Fibroblast of lung (primary cell): ENCODE results near the gene NDST1. TPM values are rescaled to one million over a fixed set of nuclear protein-coding genes. Genes with fewer than 3 reads are reported as not detected.
A peak's percentile ranks its signal among the peaks of the same experiment; 100 is the strongest.

ENCODE experiments used
- DNase-seq, 2 donors: peaks; one replicate each; pipeline versions ENCODE4 v3.0.0 to v3.0.0-alpha.2; 2010; ENCODE audit warnings: low read depth in 2 of 2
- H2AFZ ChIP-seq: 2 replicates; pipeline ENCODE4 v1.5.1; 2012; ENCODE audit warnings: low read length, control low read depth, inconsistent platforms
- H3K27ac ChIP-seq: 2 replicates; pipeline ENCODE4 v1.5.1; 2011; ENCODE audit warnings: low read length, control low read depth; ENCODE audit not compliant: insufficient read depth
- H3K27me3 ChIP-seq: 2 replicates; pipeline ENCODE4 v1.5.1; 2011; ENCODE audit warnings: mild to moderate bottlenecking, low read length; ENCODE audit not compliant: control insufficient read depth, insufficient read depth
- H3K36me3 ChIP-seq: 2 replicates; pipeline ENCODE4 v1.5.1; 2011; ENCODE audit warnings: low read length; ENCODE audit not compliant: control insufficient read depth, insufficient read depth
- H3K4me1 ChIP-seq: 2 replicates; pipeline ENCODE4 v1.5.1; 2011; ENCODE audit warnings: low read length; ENCODE audit not compliant: control insufficient read depth, insufficient read depth; ENCODE audit errors: extremely low read depth
- H3K4me2 ChIP-seq: 2 replicates; pipeline ENCODE4 v1.5.1; 2011; ENCODE audit warnings: low read length, control low read depth; ENCODE audit not compliant: insufficient read depth; ENCODE audit errors: extremely low read depth
- H3K4me3 ChIP-seq, 4 experiments: fragments of 200-600 bp in 1 of 4; sonication (generic) in 1 of 4; replicated peaks in 1 of 4; 2 replicates each; pipeline ENCODE4 v1.5.1; 2011 to 2016; ENCODE audit warnings: low read length in 4 of 4, low read depth in 3 of 4, mild to moderate bottlenecking in 3 of 4, control low read depth in 2 of 4, inconsistent platforms in 1 of 4, mixed read lengths in 1 of 4; ENCODE audit not compliant: insufficient read depth in 1 of 4; ENCODE audit errors: control extremely low read depth in 1 of 4
- H3K79me2 ChIP-seq: 2 replicates; pipeline ENCODE4 v1.5.1; 2012; ENCODE audit warnings: mild to moderate bottlenecking, low read length, inconsistent platforms; ENCODE audit not compliant: control insufficient read depth, insufficient read depth
- H3K9ac ChIP-seq: 2 replicates; pipeline ENCODE4 v1.5.1; 2011; ENCODE audit warnings: mild to moderate bottlenecking, low read length, control low read depth; ENCODE audit not compliant: insufficient read depth
- H3K9me3 ChIP-seq: 2 replicates; pipeline ENCODE4 v1.5.1; 2012; ENCODE audit warnings: low read depth, low read length; ENCODE audit not compliant: control insufficient read depth, insufficient read depth
- H4K20me1 ChIP-seq: 2 replicates; pipeline ENCODE4 v1.5.1; 2011; ENCODE audit warnings: low read length; ENCODE audit not compliant: control insufficient read depth, insufficient read depth; ENCODE audit errors: extremely low read depth
- EZH2 ChIP-seq: IDR thresholded peaks from 2 replicates; pipeline ENCODE4 v1.5.1; 2012; ENCODE audit warnings: low read length, control low read depth, mild to moderate bottlenecking; ENCODE audit errors: missing control alignments
- polyA plus RNA-seq, 2 donors: library from polyadenylated mRNA; depleted of rRNA in 1 of 2; stranded (reverse) in 1 of 2; unstranded in 1 of 2; fragments of >200 nt; gene quantifications; 2 replicates each; pipeline ENCODE4 v1.2.1, GENCODE V29; 2011 to 2012; ENCODE audit warnings: missing spikeins in 1 of 2
- total RNA-seq: library from RNA; depleted of rRNA; stranded (reverse); fragments of >200 nt; gene quantifications from 2 replicates; pipeline ENCODE4 v1.2.1, GENCODE V29; 2014
- TF ChIP-seq, protein P1 (sequence below), 2 donors: IDR thresholded peaks in 1 of 2; conservative IDR thresholded peaks in 1 of 2; 1 replicate in 1 of 2; 2 replicates in 1 of 2; pipeline ENCODE4 v1.5.1; 2011 to 2012; ENCODE audit warnings: low read length in 2 of 2, control low read depth in 1 of 2, inconsistent platforms in 1 of 2, low read depth in 1 of 2, mild to moderate bottlenecking in 1 of 2

NDST1 gene
- total and polyA plus RNA-seq, 2 donors (not counting 1 experiment from before 2014, with no cell fraction given): 38.5 to 94.8 TPM

DNA sequence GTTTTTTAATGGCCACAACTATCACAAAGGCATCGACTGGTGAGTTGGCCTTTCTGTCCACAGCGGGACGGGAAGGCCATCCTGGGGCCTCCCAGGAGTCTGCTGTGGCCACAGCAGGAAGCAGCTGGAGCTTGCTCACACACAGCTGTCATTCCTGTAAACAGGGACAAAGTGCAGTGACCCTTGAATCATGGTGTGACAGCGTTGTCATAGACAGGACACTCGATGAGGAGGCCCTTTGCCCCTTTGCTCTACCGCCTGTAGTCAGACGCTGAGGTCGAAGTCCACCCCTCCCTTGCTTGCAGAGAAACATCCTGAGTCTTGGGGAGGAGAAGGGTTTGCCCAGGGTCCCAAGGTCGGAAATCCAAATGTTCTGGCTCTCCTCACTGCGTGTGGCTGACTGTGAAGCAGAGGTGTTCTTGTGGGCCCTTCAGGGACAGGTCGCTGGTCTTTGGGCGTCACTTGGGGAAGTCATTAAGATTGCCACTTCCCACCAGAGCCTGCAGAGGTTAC lies 35.1 kb downstream of the NDST1 start:
- Histone ChIP-seq H3K4me1 (peaks cover 22% of the 10 kb centered on the region), H3K4me2 (no peak overlapping the region), H3K27me3 (no peaks in the 10 kb centered on the region), H3K9me3 (no peaks in the 10 kb centered on the region), H3K27ac (peak overlapping the region; percentile 5), H4K20me1 (no peaks in the 10 kb centered on the region), H3K4me3 (no peak overlapping the region), H3K79me2 (peaks cover 3% of the 10 kb centered on the region), H3K36me3 (peaks cover 36% of the 10 kb centered on the region), H2AFZ (no peak overlapping the region), H3K9ac (no peak overlapping the region)
- TF ChIP-seq, protein P1, sequence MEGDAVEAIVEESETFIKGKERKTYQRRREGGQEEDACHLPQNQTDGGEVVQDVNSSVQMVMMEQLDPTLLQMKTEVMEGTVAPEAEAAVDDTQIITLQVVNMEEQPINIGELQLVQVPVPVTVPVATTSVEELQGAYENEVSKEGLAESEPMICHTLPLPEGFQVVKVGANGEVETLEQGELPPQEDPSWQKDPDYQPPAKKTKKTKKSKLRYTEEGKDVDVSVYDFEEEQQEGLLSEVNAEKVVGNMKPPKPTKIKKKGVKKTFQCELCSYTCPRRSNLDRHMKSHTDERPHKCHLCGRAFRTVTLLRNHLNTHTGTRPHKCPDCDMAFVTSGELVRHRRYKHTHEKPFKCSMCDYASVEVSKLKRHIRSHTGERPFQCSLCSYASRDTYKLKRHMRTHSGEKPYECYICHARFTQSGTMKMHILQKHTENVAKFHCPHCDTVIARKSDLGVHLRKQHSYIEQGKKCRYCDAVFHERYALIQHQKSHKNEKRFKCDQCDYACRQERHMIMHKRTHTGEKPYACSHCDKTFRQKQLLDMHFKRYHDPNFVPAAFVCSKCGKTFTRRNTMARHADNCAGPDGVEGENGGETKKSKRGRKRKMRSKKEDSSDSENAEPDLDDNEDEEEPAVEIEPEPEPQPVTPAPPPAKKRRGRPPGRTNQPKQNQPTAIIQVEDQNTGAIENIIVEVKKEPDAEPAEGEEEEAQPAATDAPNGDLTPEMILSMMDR (conservative IDR thresholded peaks at IDR 0.05 in 1 of 2, IDR thresholded peaks at IDR 0.05 in 1 of 2; ENCODE audit: low read depth in 1 of 2, low read length in 2 of 2): no peak
- TF ChIP-seq EZH2: no peak
- peak in 1 of 2 donors; percentile 27 for DNase-seq

DNA sequence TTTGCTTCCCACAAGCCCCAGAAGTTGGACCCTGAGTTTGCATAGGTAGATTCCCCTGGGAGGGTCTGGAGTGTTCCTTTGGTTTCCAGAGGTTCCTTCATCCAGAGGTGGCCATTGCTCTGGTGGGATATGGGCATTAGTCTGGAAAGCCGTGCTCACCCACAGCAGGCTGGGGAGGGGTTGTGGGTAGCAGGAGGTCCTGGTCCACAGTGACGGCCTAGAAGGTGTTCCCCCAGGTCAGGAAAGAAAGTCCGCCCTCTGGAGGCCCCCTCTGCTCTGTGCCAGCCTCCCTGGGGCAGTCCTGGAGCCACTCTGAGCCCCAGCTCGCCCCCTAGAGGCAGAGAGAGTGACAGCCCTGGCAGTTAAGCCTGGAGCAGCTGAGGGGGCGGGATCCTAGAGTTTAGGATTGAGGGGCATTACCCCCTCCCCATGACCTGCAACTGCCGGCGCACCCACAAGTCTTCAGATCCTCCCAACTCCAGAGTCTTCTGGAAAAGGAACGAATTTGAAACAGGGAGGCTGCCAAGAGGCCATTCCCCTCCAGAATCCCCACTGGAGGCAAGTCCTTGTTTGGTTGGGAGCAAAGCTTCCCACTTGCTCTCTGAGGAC lies 36.8 kb downstream of the NDST1 start:
- peak; percentile 27 to 47 for DNase-seq
- Histone ChIP-seq H3K4me1 (peaks cover 20% of the 10 kb centered on the region), H3K79me2 (no peaks in the 10 kb centered on the region), H3K9me3 (no peaks in the 10 kb centered on the region), H3K27ac (no peak overlapping the region), H4K20me1 (no peaks in the 10 kb centered on the region), H3K27me3 (no peaks in the 10 kb centered on the region), H3K36me3 (peaks cover 25% of the 10 kb centered on the region), H3K4me3 (no peak overlapping the region), H2AFZ (no peak overlapping the region), H3K4me2 (no peak overlapping the region), H3K9ac (no peak overlapping the region)
- no peak for TF ChIP-seq EZH2
- TF ChIP-seq, protein P1 (conservative IDR thresholded peaks at IDR 0.05 in 1 of 2, IDR thresholded peaks at IDR 0.05 in 1 of 2; ENCODE audit: low read depth in 1 of 2, low read length in 2 of 2): peak; percentile 76 to 80

DNA sequence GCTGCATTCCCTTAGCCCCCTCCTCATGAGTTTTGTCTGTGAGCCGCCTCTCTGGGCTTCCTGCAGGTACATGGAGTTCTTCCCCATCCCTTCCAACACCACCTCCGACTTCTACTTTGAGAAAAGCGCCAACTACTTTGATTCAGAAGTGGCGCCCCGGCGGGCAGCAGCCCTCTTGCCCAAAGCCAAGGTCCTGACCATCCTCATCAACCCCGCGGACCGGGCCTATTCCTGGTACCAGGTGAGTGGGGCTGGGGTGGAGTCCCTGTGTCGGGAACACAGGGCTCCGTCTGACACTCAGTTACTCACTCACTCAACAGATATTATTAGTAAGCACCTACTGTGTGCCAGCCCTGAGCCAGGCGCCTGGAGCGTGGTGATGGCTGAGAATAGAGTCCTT lies 37.3 kb downstream of the NDST1 start:
- no peak for DNase-seq
- TF ChIP-seq EZH2: no peak
- TF ChIP-seq, protein P1 (conservative IDR thresholded peaks at IDR 0.05 in 1 of 2, IDR thresholded peaks at IDR 0.05 in 1 of 2; ENCODE audit: low read depth in 1 of 2, low read length in 2 of 2): no peak
- H3K36me3 ChIP-seq: peaks cover 21% of the 10 kb centered on the region
- H2AFZ ChIP-seq: no peak overlapping the region
- H3K79me2 ChIP-seq: no peaks in the 10 kb centered on the region
- no peaks in the 10 kb centered on the region for H4K20me1 ChIP-seq
- H3K4me2 ChIP-seq: no peak overlapping the region
- H3K9me3 ChIP-seq: no peaks in the 10 kb centered on the region
- H3K27me3 ChIP-seq: no peaks in the 10 kb centered on the region
- H3K4me1 ChIP-seq: peaks cover 19% of the 10 kb centered on the region
- no peak overlapping the region for H3K27ac ChIP-seq
- H3K4me3 ChIP-seq: no peak overlapping the region
- H3K9ac ChIP-seq: no peak overlapping the region
